ENCODE data around the gene CALML3.
"Not testable (repeated sequence)": the region's sequence is repeated elsewhere in the genome, so short reads cannot be mapped to it uniquely, and the experiment has no call there.

DNA sequence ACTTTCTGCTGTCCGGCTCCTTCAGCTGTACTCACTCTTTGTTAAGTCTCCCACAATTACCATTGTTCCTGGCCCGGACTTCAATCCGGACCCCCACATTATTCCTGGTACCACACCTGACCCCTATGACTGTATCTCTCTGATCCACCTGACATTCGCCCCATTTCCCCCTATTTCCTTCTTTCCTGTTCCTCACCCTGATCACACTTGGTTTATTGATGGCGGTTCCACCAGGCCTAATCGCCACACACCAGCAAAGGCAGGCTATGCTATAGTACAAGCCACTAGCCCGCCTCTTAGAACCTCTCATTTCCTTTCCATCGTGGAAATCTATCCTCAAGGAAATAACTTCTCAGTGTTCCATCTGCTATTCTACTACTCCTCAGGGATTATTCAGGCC is 49.7 kb upstream of the CALML3 start:
- TF ChIP-seq, protein P1, sequence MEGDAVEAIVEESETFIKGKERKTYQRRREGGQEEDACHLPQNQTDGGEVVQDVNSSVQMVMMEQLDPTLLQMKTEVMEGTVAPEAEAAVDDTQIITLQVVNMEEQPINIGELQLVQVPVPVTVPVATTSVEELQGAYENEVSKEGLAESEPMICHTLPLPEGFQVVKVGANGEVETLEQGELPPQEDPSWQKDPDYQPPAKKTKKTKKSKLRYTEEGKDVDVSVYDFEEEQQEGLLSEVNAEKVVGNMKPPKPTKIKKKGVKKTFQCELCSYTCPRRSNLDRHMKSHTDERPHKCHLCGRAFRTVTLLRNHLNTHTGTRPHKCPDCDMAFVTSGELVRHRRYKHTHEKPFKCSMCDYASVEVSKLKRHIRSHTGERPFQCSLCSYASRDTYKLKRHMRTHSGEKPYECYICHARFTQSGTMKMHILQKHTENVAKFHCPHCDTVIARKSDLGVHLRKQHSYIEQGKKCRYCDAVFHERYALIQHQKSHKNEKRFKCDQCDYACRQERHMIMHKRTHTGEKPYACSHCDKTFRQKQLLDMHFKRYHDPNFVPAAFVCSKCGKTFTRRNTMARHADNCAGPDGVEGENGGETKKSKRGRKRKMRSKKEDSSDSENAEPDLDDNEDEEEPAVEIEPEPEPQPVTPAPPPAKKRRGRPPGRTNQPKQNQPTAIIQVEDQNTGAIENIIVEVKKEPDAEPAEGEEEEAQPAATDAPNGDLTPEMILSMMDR (conservative IDR thresholded peaks at IDR 0.05), result not testable (repeated sequence)
- not testable (repeated sequence) for TF ChIP-seq EZH2 (IDR thresholded peaks at IDR 0.05; ENCODE audit: low read depth)
